Mucosa of descending colon (tissue), 3 donors: ENCODE data around the gene PLEKHF1. TPM values are rescaled to one million over a fixed set of nuclear protein-coding genes. Genes with fewer than 3 reads are reported as not detected.
"Not testable (repeated sequence)": the region's sequence is repeated elsewhere in the genome, so short reads cannot be mapped to it uniquely, and the experiment has no call there.

Source experiments
- ATAC-seq: fragments of 200-7000 bp; cut with Tn5 transposase; one replicate; pipeline ENCODE4 v1.9.1; 2020; ENCODE audit warnings: mild to moderate bottlenecking, moderate library complexity
- DNase-seq, 3 donors: peaks; one replicate each; pipeline ENCODE4 v3.0.0-alpha.2; 2020
- H3K36me3 ChIP-seq: fragments of 200-600 bp; one replicate; pipeline ENCODE4 v1.8.0; 2021; ENCODE audit warnings: low read depth, mild to moderate bottlenecking
- H3K4me1 ChIP-seq: fragments of 200-600 bp; one replicate; pipeline ENCODE4 v1.8.0; 2021; ENCODE audit warnings: low read depth, mild to moderate bottlenecking
- H3K4me3 ChIP-seq: fragments of 200-600 bp; one replicate; pipeline ENCODE4 v1.8.0; 2021; ENCODE audit warnings: mild to moderate bottlenecking
- H3K9me3 ChIP-seq: fragments of 200-600 bp; one replicate; pipeline ENCODE4 v1.8.0; 2021; ENCODE audit warnings: mild to moderate bottlenecking
- CTCF ChIP-seq: fragments of 200-600 bp; IDR thresholded peaks from one replicate; pipeline ENCODE4 v1.8.0; 2022; ENCODE audit warnings: antibody characterized with exemption, mild to moderate bottlenecking
- intact Hi-C, 2 donors: fragments of 100-400 bp; cut with DNase I in 1 of 2; cut with micrococcal nuclease in 1 of 2; formaldehyde crosslinking; loops; one replicate each; pipeline versions ENCODE4 v1.11.0 to v1.11.1; 2022; cut with DNase I, micrococcal nuclease
- total RNA-seq, 3 donors: library from RNA; stranded (reverse); fragmentation: NEBNext Ultra II Directional in 2 of 3; extraction: Animal tissue kit (Norgen Biotek cat#: 25700) in 2 of 3; gene quantifications; one replicate each; pipeline versions ENCODE4 v1.2.1 to v1.2.4, GENCODE V29; 2021 to 2023
- donor health status: DM: no; HTN: no; CAD: no; lungs with moderate emphysema.
- donor health status: DM: no; HTN: no; CAD: no.
- donor health status: DM: no; HTN: yes; CAD: no.

The PLEKHF1 gene
- total RNA-seq, 3 donors from 2014 or later = 4.0 to 6.9 (median 6.7) TPM

DNA sequence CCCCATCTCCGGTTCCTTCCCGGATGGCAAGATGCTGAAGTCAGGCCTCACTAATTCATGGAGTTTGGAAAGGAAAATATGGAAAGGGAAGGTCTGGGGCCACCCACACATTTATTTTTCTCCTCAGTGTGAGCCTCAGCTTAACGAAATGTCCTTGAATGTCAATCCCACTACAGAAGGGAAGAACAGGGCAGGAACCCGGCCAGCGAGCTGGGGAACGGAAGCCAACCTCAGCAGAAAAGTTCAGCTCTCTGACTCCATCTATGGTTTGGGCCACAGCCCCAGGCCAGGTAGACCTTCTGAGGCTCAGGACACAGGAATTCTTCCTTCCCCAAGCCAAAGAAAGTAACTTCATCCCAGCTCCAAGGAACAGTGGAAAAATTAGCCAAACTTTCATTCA, 41.4 kb downstream of the PLEKHF1 start:
- Histone ChIP-seq H3K36me3 (no peaks in the 10 kb centered on the region), H3K9me3 (no peaks in the 10 kb centered on the region), H3K4me1 (peaks cover 11% of the 10 kb centered on the region), H3K4me3 (no peak overlapping the region)
- no peak for ATAC-seq
- intact Hi-C loops = no loop called here
- TF ChIP-seq CTCF = no peak
- no peak for DNase-seq

DNA sequence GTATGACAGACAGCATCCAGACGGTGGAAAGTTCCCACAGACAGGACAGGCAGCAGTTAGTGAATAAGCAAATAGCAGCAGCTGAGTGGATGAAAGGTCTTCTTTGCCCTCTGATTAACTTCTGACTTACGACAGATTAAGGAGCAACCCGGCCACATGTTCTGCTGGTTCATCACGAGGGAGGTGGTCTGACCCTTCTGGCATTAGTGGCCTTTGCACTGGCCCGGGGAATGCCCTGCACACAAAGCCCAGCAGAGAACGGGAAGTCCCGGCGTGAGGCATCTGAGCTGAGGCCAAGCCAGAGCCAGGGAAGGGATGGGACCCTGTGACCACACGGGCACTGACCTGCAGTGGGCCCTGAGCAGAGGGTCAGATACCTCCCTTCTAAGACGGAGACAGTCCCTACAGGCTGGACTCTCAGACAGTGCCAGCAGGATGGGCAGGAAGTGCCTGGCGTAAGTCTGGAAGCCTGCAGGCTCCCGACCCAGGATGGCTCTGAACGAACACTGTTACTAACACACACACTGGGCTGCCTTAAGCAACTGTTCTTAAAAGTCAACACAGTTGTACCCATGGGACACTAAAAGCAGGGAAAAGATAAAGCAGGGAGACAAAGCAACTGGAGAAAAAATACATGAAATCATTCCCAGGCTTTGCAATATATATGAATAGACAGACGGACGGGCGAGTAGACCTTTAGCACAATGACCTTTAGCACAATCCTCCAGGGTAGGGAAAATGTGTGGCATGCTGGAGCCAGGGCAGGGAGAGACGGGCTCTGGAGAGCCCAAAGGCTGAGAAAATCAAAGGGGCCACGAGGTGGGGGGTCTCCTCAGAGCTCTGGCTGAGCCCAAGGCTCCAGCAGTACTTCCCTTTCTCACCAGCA, 43.5 kb downstream of the PLEKHF1 start:
- ATAC-seq = peak; percentile 77
- intact Hi-C loops = no loop called here
- TF ChIP-seq CTCF = no peak
- H3K36me3 ChIP-seq = no peaks in the 10 kb centered on the region
- no peak overlapping the region for H3K4me3 ChIP-seq
- peaks cover 11% of the 10 kb centered on the region for H3K4me1 ChIP-seq
- H3K9me3 ChIP-seq = no peaks in the 10 kb centered on the region
- DNase-seq = peak; percentile 47 to 66 (median 51)

GRCh38 chr19:29709440-29709798, 44.2 kb downstream of the PLEKHF1 start:
- H3K36me3 ChIP-seq, intact Hi-C loops, ATAC-seq, H3K9me3 ChIP-seq, DNase-seq, H3K4me3 ChIP-seq: not testable (repeated sequence)
- peaks cover 11% of the 10 kb centered on the region for H3K4me1 ChIP-seq

DNA sequence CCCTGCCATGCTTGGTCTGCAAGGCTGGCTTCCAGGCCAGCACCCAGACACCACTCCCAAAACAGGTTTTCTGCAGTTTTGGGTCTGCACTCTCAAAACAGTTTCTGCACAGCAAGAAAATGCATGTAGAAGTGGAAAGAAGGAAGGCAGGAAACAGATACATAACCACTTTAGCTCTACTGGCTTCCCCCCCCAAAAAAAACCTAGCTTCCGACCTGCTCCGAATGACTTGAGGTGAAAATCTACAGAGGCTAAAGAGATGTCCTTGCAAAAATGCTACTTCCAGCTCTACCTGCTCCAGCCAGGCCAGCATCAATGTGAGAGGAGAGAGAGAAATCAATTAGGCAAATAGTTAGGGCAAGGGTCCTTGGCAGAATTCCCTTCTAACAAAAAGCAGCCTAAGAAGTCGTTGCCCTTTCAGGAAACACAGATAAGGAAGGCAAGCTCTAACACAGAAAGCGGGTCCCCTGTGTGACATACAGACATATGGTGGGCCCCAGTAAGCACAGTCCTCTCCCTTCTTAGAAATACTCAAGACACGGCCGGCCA, 46.4 kb downstream of the PLEKHF1 start:
- ATAC-seq (no peak), DNase-seq (no peak)
- TF ChIP-seq CTCF = no peak
- intact Hi-C loops = no loop called here
- no peaks in the 10 kb centered on the region for H3K9me3 ChIP-seq
- no peak overlapping the region for H3K4me3 ChIP-seq
- H3K4me1 ChIP-seq = peaks cover 24% of the 10 kb centered on the region
- no peaks in the 10 kb centered on the region for H3K36me3 ChIP-seq

DNA sequence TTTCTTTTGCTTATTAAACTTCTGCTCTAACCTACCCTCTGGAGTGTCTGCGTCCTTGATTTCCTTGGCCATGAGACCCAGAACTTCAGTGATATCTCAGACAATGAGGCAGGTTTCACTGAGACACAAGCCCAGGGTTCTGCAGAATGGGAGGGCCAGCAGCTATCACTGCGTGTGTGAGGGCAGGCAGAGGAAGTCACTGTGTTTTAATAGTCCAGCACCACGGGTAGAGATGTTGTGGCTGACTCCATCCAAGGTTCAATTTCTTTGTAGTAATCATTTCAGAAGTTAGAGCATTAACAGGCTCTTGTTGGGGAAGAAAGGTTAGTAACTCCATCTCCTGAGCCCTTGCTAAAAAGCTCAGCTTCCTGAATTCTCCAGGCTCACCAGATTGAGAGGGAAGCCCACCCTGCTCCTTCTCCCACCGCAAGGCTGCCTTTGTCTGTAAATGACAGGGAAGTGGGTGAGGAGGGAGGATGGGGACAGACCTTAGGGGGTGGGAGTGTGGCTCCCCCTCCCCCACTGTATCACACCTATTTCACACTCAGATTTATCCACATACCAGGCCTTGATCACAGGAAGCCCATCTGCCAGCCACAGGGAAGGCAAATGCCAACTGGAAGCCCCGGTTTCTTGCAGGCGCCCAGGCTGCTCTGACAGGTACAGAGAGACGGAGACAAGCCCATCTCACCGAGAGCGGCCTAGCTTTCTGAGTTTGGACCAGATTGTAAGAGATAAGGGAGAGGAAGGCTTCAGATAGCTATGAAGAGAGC, 47.7 kb downstream of the PLEKHF1 start:
- ATAC-seq = no peak
- H3K4me3 ChIP-seq = no peak overlapping the region
- no peak for DNase-seq
- H3K36me3 ChIP-seq = no peaks in the 10 kb centered on the region
- no peaks in the 10 kb centered on the region for H3K9me3 ChIP-seq
- H3K4me1 ChIP-seq = peaks cover 25% of the 10 kb centered on the region
- TF ChIP-seq CTCF = no peak
- intact Hi-C loops = no loop called here
